ENCODE data around the gene GREB1L.

GREB1L gene

GRCh38 chr18:21383031-21383430 lies 141.0 kb downstream of the GREB1L start:
- no peak for DNase-seq

GRCh38 chr18:21386523-21387240 lies 144.7 kb downstream of the GREB1L start:
- no peak for DNase-seq

GRCh38 chr18:21387886-21388285 lies 145.9 kb downstream of the GREB1L start:
- no peak for DNase-seq

- no peak for DNase-seq
These were observed 147.3 kb downstream of the GREB1L start for GRCh38 chr18:21389283-21389682.

- no peak for DNase-seq
These were observed 147.9 kb downstream of the GREB1L start for GRCh38 chr18:21389903-21390302.

GRCh38 chr18:21391074-21391673 lies 149.1 kb downstream of the GREB1L start:
- no peak for DNase-seq

- no peak for DNase-seq
These were observed 152.0 kb downstream of the GREB1L start for GRCh38 chr18:21393986-21394385.

- DNase-seq = no peak
These were observed 156.1 kb downstream of the GREB1L start for GRCh38 chr18:21398121-21398520.

- DNase-seq = no peak
These were observed 160.2 kb downstream of the GREB1L start for GRCh38 chr18:21402272-21402671.

GRCh38 chr18:21404426-21404825 lies 162.4 kb downstream of the GREB1L start:
- no peak for DNase-seq

GRCh38 chr18:21406116-21406515 lies 164.1 kb downstream of the GREB1L start:
- no peak for DNase-seq

- no peak for DNase-seq
These were observed 166.6 kb downstream of the GREB1L start for GRCh38 chr18:21408681-21409080.

GRCh38 chr18:21433436-21433835 lies 191.4 kb downstream of the GREB1L start:
- DNase-seq = no peak

- no peak for DNase-seq
These were observed 197.4 kb downstream of the GREB1L start for GRCh38 chr18:21439431-21439846.

- DNase-seq = no peak
These were observed 199.6 kb downstream of the GREB1L start for GRCh38 chr18:21441670-21442069.

GRCh38 chr18:21443776-21444464 lies 201.9 kb downstream of the GREB1L start:
- DNase-seq = no peak

- no peak for DNase-seq
These were observed 202.6 kb downstream of the GREB1L start for GRCh38 chr18:21444465-21445212.

GRCh38 chr18:21448299-21448698 lies 206.3 kb downstream of the GREB1L start:
- DNase-seq = no peak

- DNase-seq = no peak
These were observed 207.6 kb downstream of the GREB1L start for GRCh38 chr18:21449367-21450290.

- no peak for DNase-seq
These were observed 208.5 kb downstream of the GREB1L start for GRCh38 chr18:21450503-21450902.

- no peak for DNase-seq
These were observed 208.9 kb downstream of the GREB1L start for GRCh38 chr18:21450913-21451312.

GRCh38 chr18:21451851-21452250 lies 209.8 kb downstream of the GREB1L start:
- DNase-seq = no peak

All from stimulated activated CD4-positive, alpha-beta T cell treated with anti-CD3 and anti-CD28 coated beads, Interleukin-4, amount 100 ng/mL, for 24 hours (primary cell).